Esophagus squamous epithelium (tissue), 4 donors: ENCODE data around the gene SDR42E1.

Source experiments
- POLR2A ChIP-seq, 4 donors: fragments of 450-650 bp; IDR thresholded peaks; one replicate each; pipeline ENCODE4 v1.6.1; 2017; ENCODE audit warnings: antibody characterized with exemption in 4 of 4, mild to moderate bottlenecking in 4 of 4, moderate library complexity in 3 of 4
- TF ChIP-seq, protein P1 (sequence below), 6 experiments: fragments of 450-650 bp in 4 of 6; fragments of 200-600 bp in 2 of 6; sonication (generic) in 2 of 6; IDR thresholded peaks; one replicate each; pipeline ENCODE4 v1.5.1; 2016 to 2019; ENCODE audit warnings: antibody characterized with exemption in 6 of 6, mild to moderate bottlenecking in 4 of 6, moderate library complexity in 4 of 6

DNA sequence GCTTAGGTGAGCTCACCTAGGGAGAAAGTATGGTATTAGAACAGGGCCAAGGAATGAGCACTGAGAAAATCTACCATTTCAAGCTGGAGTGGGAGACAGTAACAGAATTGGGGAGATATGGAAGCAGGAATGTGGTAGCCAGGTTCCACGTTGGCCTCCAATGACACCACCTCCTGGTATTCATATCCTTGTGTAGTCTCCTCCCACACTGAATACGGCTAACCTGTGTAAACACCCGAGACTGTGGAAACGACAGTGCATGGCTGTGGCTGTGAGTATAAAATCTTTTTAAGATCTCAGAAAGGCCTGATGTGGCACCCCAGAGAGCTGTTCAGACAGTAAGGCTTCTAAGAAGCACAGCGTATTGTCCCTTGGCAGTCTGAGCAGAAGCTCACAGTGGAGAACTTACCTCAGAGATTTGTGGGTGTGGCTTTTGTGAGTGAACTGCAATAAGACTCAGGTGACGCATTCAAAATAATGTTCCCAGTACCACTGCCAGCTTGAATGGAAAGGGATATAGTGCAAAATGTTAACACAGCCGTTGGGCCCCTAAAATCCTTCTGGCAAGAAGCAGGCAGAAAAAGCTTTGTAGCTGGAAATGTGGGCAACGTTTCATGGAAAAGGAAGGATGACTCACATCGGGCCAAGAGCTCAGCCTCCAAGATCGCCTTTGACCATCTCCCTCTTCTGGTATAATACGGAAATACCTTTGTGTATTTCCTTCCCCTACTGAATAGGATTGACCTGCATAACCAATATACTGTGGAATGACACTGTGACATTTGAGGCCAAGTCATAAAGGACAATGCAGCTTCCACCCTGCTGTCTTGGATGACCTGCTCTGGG, 14.4 kb downstream of the SDR42E1 start:
- TF ChIP-seq, protein P1, sequence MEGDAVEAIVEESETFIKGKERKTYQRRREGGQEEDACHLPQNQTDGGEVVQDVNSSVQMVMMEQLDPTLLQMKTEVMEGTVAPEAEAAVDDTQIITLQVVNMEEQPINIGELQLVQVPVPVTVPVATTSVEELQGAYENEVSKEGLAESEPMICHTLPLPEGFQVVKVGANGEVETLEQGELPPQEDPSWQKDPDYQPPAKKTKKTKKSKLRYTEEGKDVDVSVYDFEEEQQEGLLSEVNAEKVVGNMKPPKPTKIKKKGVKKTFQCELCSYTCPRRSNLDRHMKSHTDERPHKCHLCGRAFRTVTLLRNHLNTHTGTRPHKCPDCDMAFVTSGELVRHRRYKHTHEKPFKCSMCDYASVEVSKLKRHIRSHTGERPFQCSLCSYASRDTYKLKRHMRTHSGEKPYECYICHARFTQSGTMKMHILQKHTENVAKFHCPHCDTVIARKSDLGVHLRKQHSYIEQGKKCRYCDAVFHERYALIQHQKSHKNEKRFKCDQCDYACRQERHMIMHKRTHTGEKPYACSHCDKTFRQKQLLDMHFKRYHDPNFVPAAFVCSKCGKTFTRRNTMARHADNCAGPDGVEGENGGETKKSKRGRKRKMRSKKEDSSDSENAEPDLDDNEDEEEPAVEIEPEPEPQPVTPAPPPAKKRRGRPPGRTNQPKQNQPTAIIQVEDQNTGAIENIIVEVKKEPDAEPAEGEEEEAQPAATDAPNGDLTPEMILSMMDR (IDR thresholded peaks at IDR 0.05): peak in 4 of 6 experiments; percentile 20 to 63 (median 32)
- no peak for TF ChIP-seq POLR2A (IDR thresholded peaks at IDR 0.05)
